Esophagus squamous epithelium (tissue), 4 donors: ENCODE measurements around the gene TTC23L.

ENCODE experiments used
- CTCF ChIP-seq, 6 experiments: fragments of 450-650 bp in 4 of 6; fragments of 200-600 bp in 2 of 6; sonication (generic) in 2 of 6; IDR thresholded peaks; one replicate each; pipeline ENCODE4 v1.5.1; 2016 to 2019; ENCODE audit warnings: antibody characterized with exemption in 6 of 6, mild to moderate bottlenecking in 4 of 6, moderate library complexity in 4 of 6
- POLR2A ChIP-seq, 4 donors: fragments of 450-650 bp; IDR thresholded peaks; one replicate each; pipeline ENCODE4 v1.6.1; 2017; ENCODE audit warnings: antibody characterized with exemption in 4 of 4, mild to moderate bottlenecking in 4 of 4, moderate library complexity in 3 of 4

GRCh38 chr5:34820593-34820992, 18.4 kb upstream of the TTC23L start:
- TF ChIP-seq CTCF (IDR thresholded peaks at IDR 0.05) (no peak), POLR2A (IDR thresholded peaks at IDR 0.05) (no peak)
